CD4-positive, alpha-beta T cell treated with Interleukin-2 at 100 ng/mL for 4 hours (primary cell): ENCODE results near the gene LAMA4.

Source experiments
- DNase-seq: peaks from one replicate; pipeline ENCODE4 v3.0.0-alpha.2; 2020; ENCODE audit warnings: low spot score

LAMA4 gene

GRCh38 chr6:112081569-112081968 is 172.8 kb downstream of the LAMA4 start:
- no peak for DNase-seq

GRCh38 chr6:112066606-112067005 is 187.8 kb downstream of the LAMA4 start:
- DNase-seq: no peak

GRCh38 chr6:112065426-112065986 is 188.9 kb downstream of the LAMA4 start:
- DNase-seq: no peak

GRCh38 chr6:112062966-112063365 is 191.4 kb downstream of the LAMA4 start:
- no peak for DNase-seq

GRCh38 chr6:112061605-112062004 is 192.8 kb downstream of the LAMA4 start:
- DNase-seq: no peak
